Suprapubic skin (tissue), 3 donors: Measurements from ENCODE around the gene PPM1H.

Source experiments
- CTCF ChIP-seq, 2 donors: fragments of 200-600 bp in 1 of 2; fragments of 450-650 bp in 1 of 2; sonication (generic) in 1 of 2; IDR thresholded peaks; one replicate each; pipeline ENCODE4 v1.5.1; 2016 to 2019; ENCODE audit warnings: antibody characterized with exemption in 2 of 2, mild to moderate bottlenecking in 1 of 2, moderate library complexity in 1 of 2
- POLR2AphosphoS5 ChIP-seq, 3 donors: sonication (generic); formaldehyde crosslinking; IDR thresholded peaks; one replicate each; pipeline ENCODE4 v1.6.1; 2017; ENCODE audit warnings: antibody characterized with exemption in 3 of 3

GRCh38 chr12:62787023-62787422 lies 147.9 kb downstream of the PPM1H start:
- TF ChIP-seq POLR2AphosphoS5 (IDR thresholded peaks at IDR 0.05) (no peak), CTCF (IDR thresholded peaks at IDR 0.05) (no peak)
